ENCODE measurements around the gene ADAM10. TPM values are rescaled to one million over a fixed set of nuclear protein-coding genes. Genes with fewer than 3 reads are reported as not detected.

The ADAM10 gene
- total and polyA plus RNA-seq, 2 of the 4 experiments (the other 2 are of a cell fraction) = 110 to 185 TPM

Small RNA genes lying within 50 kb of the gene (microRNA-seq; reads per million reads assigned to microRNA genes)
- gene AC091046.1 (ENCODE audit: insufficient read depth, insufficient read length) (not detected), gene RF00012 (ENCODE audit: insufficient read depth, insufficient read length) (not detected)

Small RNA genes lying within 50 kb of the gene (small RNA-seq; reads per million reads assigned to genes)
- gene AC091046.1 (0 reads per million in 5 experiments), gene RF00012 (0 to 0.04 (median 0) reads per million in 5 experiments)

Other genes with a start within 250 kb of the ADAM10 start
- gene MINDY2, start 21.6 kb upstream of the ADAM10 start, total RNA-seq (2012; rRNA removed) = 9.3 and 15.0 TPM in 2 replicates
- gene MINDY2, start 21.6 kb upstream of the ADAM10 start, polyA plus RNA-seq (2012; rRNA removed) = 3.1 and 4.0 TPM in 2 replicates
- gene SLTM, start 184.0 kb upstream of the ADAM10 start, total RNA-seq (2012; rRNA removed) = 36.0 and 66.7 TPM in 2 replicates
- 47.2 and 57.6 TPM in 2 replicates for gene SLTM, start 184.0 kb upstream of the ADAM10 start, polyA plus RNA-seq (2012; rRNA removed)
- 17.2 and 20.1 TPM in 2 replicates for gene RNF111, start 238.0 kb upstream of the ADAM10 start, total RNA-seq (2012; rRNA removed)
- gene RNF111, start 238.0 kb upstream of the ADAM10 start, polyA plus RNA-seq (2012; rRNA removed) = 13.5 and 14.0 TPM in 2 replicates